ENCODE data around the gene AK1. TPM values are rescaled to one million over a fixed set of nuclear protein-coding genes. Genes with fewer than 3 reads are reported as not detected.

The AK1 gene
- total and polyA plus RNA-seq, 2 of the 13 experiments (the other 11 are each of a cell fraction or from before 2014, with no cell fraction given): 19.1 to 32.8 TPM

GRCh38 chr9:127828262-127829031 lies 49.0 kb downstream of the AK1 start (continued):
- TF ChIP-seq DMTF1 (CRISPR knock-in tag; IDR thresholded peaks at IDR 0.05): no peak
- TF ChIP-seq ZNF549 (CRISPR knock-in tag; IDR thresholded peaks at IDR 0.05): no peak
- TF ChIP-seq ZNF605 (CRISPR knock-in tag; IDR thresholded peaks at IDR 0.05): no peak
- TF ChIP-seq ZNF784 (CRISPR knock-in tag; IDR thresholded peaks at IDR 0.05; ENCODE audit: borderline replicate concordance): no peak
- no peak for TF ChIP-seq CAMTA2 (CRISPR knock-in tag; IDR thresholded peaks at IDR 0.05; ENCODE audit: borderline replicate concordance)
- TF ChIP-seq ZNF607 (CRISPR knock-in tag; IDR thresholded peaks at IDR 0.05; ENCODE audit: borderline replicate concordance): no peak
- no peak for TF ChIP-seq CSRNP1 (CRISPR knock-in tag; IDR thresholded peaks at IDR 0.05)
- TF ChIP-seq ZNF280D (CRISPR knock-in tag; IDR thresholded peaks at IDR 0.05): no peak
- no peak for TF ChIP-seq ZNF790 (CRISPR knock-in tag; IDR thresholded peaks at IDR 0.05; ENCODE audit: borderline replicate concordance)
- no peak for TF ChIP-seq ATF4 (CRISPR knock-in tag; IDR thresholded peaks at IDR 0.05)
- 0 out of 2 replicates have a peak, but pooled peaks have one; percentile 24 for TF ChIP-seq ZNF546 (CRISPR knock-in tag; conservative IDR thresholded peaks at IDR 0.05)
- no peak for TF ChIP-seq MEIS1 (CRISPR knock-in tag; IDR thresholded peaks at IDR 0.05; ENCODE audit: borderline replicate concordance)
- no peak for TF ChIP-seq KDM5A (IDR thresholded peaks at IDR 0.05; ENCODE audit: borderline replicate concordance, low read length)
- no peak for TF ChIP-seq BORCS8-MEF2B (CRISPR knock-in tag; IDR thresholded peaks at IDR 0.05)
- no peak for TF ChIP-seq SRF (IDR thresholded peaks at IDR 0.05; ENCODE audit: low read depth, low read length)
- no peak for TF ChIP-seq SMARCC2 (IDR thresholded peaks at IDR 0.05)
- TF ChIP-seq CC2D1A (CRISPR knock-in tag; IDR thresholded peaks at IDR 0.05): no peak
- 0 out of 2 replicates have a peak, but pooled peaks have one; percentile 13 for TF ChIP-seq ZMYM3 (CRISPR knock-in tag; IDR thresholded peaks at IDR 0.05)
- TF ChIP-seq NFE2 (CRISPR knock-in tag; IDR thresholded peaks at IDR 0.05): no peak
- TF ChIP-seq HDAC1 (CRISPR knock-in tag; IDR thresholded peaks at IDR 0.05): no peak; the same call in none of the 2 replicates
- TF ChIP-seq ZNF792 (CRISPR knock-in tag; IDR thresholded peaks at IDR 0.05): no peak

Data from HepG2 (cell line).